HepG2 (cell line): ENCODE data around the gene LYSET.

ENCODE experiments used
- CTCF ChIP-seq: sonication (generic); formaldehyde crosslinking; IDR thresholded peaks from 2 replicates; pipeline ENCODE4 v1.5.0; 2020; ENCODE audit warnings: mild to moderate bottlenecking, missing genetic modification reagents, moderate library complexity
- NFIC ChIP-seq: IDR thresholded peaks from 2 replicates; pipeline ENCODE4 v1.6.1; 2012; ENCODE audit warnings: mild to moderate bottlenecking, low read length, inconsistent platforms

GRCh38 chr14:93184391-93185348, at the start of gene LYSET, which contains the start of gene MOAP1:
- TF ChIP-seq NFIC (no peak), CTCF (CRISPR knock-in tag) (peak; percentile 35; the same call in 1 of the 2 replicates)
